Esophagus squamous epithelium (tissue), 5 donors: ENCODE results near the gene ARHGEF1. TPM values are rescaled to one million over a fixed set of nuclear protein-coding genes. Genes with fewer than 3 reads are reported as not detected.
A peak's percentile ranks its signal among the peaks of the same experiment; 100 is the strongest.

Experiments used
- DNase-seq: peaks from one replicate; lab custom pipeline; 2025; lab: John Stamatoyannopoulos, UW
- H3K27ac ChIP-seq, 4 donors: fragments of 200-600 bp; sonication (generic); one replicate each; pipeline ENCODE4 v1.5.1; 2016 to 2019; ENCODE audit warnings: mild to moderate bottlenecking in 1 of 4
- H3K27me3 ChIP-seq, 4 donors: fragments of 200-600 bp; sonication (generic); 1 replicate in 3 of 4; 2 replicates in 1 of 4; pipeline versions ENCODE4 v1.5.1 to v1.6.0; 2017 to 2021; ENCODE audit warnings: antibody characterized with exemption in 1 of 4
- H3K36me3 ChIP-seq, 3 donors: fragments of 200-600 bp; sonication (generic); one replicate each; pipeline ENCODE4 v1.5.1; 2016 to 2019
- H3K4me1 ChIP-seq, 3 donors: fragments of 200-600 bp; sonication (generic); one replicate each; pipeline ENCODE4 v1.5.1; 2017 to 2019
- H3K4me3 ChIP-seq, 4 donors: fragments of 200-600 bp; sonication (generic); 1 replicate in 3 of 4; 2 replicates in 1 of 4; pipeline ENCODE4 v1.5.1; 2016 to 2019; ENCODE audit warnings: mild to moderate bottlenecking in 2 of 4, moderate library complexity in 1 of 4
- H3K9me3 ChIP-seq, 3 donors: fragments of 200-600 bp; sonication (generic); one replicate each; pipeline ENCODE4 v1.5.1; 2016 to 2019
- CTCF ChIP-seq, 6 experiments: fragments of 450-650 bp in 4 of 6; fragments of 200-600 bp in 2 of 6; sonication (generic) in 2 of 6; IDR thresholded peaks; one replicate each; pipeline ENCODE4 v1.5.1; 2016 to 2019; ENCODE audit warnings: antibody characterized with exemption in 6 of 6, mild to moderate bottlenecking in 4 of 6, moderate library complexity in 4 of 6
- POLR2A ChIP-seq, 4 donors: fragments of 450-650 bp; IDR thresholded peaks; one replicate each; pipeline ENCODE4 v1.6.1; 2017; ENCODE audit warnings: antibody characterized with exemption in 4 of 4, mild to moderate bottlenecking in 4 of 4, moderate library complexity in 3 of 4
- WGBS, 2 donors: methylation state at CpG; one replicate each; pipeline ENCODE4 v1.1.5; 2018; 5-methylcytosine and 5-hydroxymethylcytosine counted together
- intact Hi-C: fragments of 100-400 bp; cut with DNase I; formaldehyde crosslinking; loops from one replicate; pipeline ENCODE4 v1.15.0; 2022
- total RNA-seq, 4 donors: library from RNA; depleted of rRNA; stranded (reverse); fragments of >200 nt; gene quantifications; one replicate each; pipeline ENCODE4 v1.1.0, GENCODE V29; 2016
- donor health status: DM: yes; HTN: yes; CAD: no.

Gene ARHGEF1
- total RNA-seq, 4 donors from 2014 or later = 31.0 to 59.5 (median 56.2) TPM

DNA sequence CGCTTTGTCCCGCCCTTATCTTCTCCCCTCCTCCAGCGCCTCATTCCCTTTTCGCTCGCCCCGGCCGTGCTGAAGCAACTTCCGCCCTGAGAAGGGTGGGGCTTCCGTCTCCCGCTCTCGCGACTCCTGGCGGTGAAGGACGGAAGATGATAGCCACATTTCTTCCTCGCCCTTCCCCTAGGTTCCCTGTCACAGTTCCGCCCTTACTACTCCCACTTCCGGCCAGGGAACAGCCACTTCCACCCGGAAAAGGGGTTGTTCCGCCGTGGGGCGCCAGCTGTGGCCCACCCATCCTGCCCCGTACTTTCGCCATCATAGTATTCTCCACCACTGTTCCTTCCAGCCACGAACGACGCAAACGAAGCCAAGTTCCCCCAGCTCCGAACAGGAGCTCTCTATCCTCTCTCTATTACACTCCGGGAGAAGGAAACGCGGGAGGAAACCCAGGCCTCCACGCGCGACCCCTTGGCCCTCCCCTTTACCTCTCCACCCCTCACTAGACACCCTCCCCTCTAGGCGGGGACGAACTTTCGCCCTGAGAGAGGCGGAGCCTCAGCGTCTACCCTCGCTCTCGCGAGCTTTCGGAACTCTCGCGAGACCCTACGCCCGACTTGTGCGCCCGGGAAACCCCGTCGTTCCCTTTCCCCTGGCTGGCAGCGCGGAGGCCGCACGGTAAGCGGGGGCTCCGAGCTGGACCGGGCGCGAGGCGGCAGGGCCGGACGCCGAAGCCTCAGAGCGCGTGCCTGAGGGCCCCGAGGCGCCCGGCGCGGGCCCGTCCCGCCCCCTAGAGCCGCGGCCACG, 23.2 kb upstream of the ARHGEF1 start, which contains the start of gene RPS19:
Gene RPS19 (plus strand): TSS at position 638 of the 801 bp plus-strand sequence. CDS start 520 bp downstream, outside the sequence.
- TF ChIP-seq POLR2A (IDR thresholded peaks at IDR 0.05) = peak in 3 of 4 donors; percentile 42 to 85 (median 84)
- peak; percentile 55 to 90 (median 78) for TF ChIP-seq CTCF (IDR thresholded peaks at IDR 0.05)
- H3K4me3 ChIP-seq = peak within 1 kb of the TSS; percentile 76 to 97 (median 94)
- H3K9me3 ChIP-seq = no peaks in the 10 kb centered on the region
- H3K27ac ChIP-seq = peak within 1 kb of the TSS; percentile 87 to 98 (median 97)
- WGBS, 2 donors = 0 to 1% methylated on average over 34 to 38 of the region's 76 CpGs
- intact Hi-C loops = no loop called here
- peak; percentile 86 for DNase-seq
- H3K4me1 ChIP-seq = peaks cover 17 to 49% (median 38%) of the 10 kb centered on the region in 3 donors
- peaks cover 16 to 40% (median 25%) of the 10 kb centered on the region in 3 donors for H3K36me3 ChIP-seq
- H3K27me3 ChIP-seq = peaks cover 0 to 3% (median 0%) of the 10 kb centered on the region in 4 donors

DNA sequence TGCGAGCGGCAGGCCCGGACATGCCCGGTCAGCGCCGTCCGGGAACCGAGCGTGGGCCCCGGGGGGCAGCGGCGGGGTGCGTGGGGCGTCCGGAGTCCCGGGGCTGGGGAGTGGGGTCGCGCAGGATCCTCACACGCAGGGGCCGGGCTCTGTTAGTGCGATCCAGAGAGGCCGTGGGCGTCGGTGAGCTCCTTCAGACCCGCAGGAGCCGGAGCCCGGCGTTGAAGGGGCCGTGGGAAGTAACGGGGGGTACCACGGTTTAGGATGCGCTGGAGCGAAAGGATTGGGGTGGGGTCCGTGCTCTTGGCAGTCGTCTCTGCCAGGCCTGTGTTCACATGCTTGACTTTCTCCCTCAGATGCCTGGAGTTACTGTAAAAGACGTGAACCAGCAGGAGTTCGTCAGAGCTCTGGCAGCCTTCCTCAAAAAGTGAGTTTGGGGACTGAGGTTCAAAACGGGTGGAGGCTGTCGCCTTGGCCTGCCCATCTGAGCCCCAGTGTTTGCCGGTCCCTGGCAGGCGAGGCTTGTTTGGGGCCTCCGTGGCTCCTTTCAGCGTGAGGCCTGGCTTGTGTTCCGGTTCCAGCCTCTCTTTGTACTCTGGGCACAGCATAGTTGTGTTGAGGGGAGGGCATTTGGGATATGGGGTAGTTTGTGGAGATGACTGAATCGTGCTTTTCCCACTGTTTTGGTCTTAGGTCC, 22.4 kb upstream of the ARHGEF1 start:
- 0% methylated on average over 7 to 14 of the region's 45 CpGs for WGBS, 2 donors
- Histone ChIP-seq H3K27ac (peak overlapping the region; percentile 87 to 98 (median 97)), H3K4me1 (peaks cover 17 to 57% (median 45%) of the 10 kb centered on the region in 3 donors), H3K4me3 (peak overlapping the region; percentile 76 to 97 (median 94)), H3K27me3 (peaks cover 0 to under 1% (median 0%) of the 10 kb centered on the region in 4 donors), H3K36me3 (peaks cover 17 to 48% (median 33%) of the 10 kb centered on the region in 3 donors), H3K9me3 (no peaks in the 10 kb centered on the region)
- TF ChIP-seq POLR2A (IDR thresholded peaks at IDR 0.05) = peak in 1 of 4 donors; percentile 9
- no peak for TF ChIP-seq CTCF (IDR thresholded peaks at IDR 0.05)
- DNase-seq = no peak
- intact Hi-C loops = no loop called here

DNA sequence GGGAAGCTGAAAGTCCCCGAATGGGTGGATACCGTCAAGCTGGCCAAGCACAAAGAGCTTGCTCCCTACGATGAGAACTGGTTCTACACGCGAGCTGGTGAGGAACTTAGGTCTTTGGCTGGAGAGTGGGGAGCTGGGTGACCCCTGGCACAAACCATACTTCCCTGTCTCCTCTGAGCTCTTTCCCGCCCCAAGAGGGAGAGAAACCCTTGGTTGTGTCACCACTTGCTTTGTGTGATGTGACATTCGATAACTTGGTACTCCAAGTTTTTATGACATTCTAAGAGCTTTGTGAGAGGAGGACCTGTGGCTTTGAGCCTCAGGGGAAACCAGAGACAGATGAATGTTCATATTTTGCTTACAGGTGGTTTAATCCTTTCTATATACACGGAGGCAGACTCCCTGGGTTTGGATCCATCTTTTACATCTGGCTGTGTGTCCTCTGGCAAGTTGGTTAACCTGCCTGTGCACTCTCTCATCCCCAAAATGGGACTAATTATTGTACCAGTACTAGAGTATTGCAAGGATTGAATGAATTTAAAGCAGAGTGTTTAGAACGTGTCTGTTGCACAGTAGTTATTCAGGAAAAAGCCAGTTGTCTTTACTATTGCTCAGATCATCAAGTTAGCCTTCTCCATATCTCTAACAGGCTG, 21.7 kb upstream of the ARHGEF1 start:
- DNase-seq = no peak
- TF ChIP-seq POLR2A (IDR thresholded peaks at IDR 0.05) (no peak), CTCF (IDR thresholded peaks at IDR 0.05) (no peak)
- WGBS, 2 donors = 18 to 24% methylated on average over 4 to 9 of the region's 9 CpGs
- peaks cover 17 to 64% (median 46%) of the 10 kb centered on the region in 3 donors for H3K4me1 ChIP-seq
- no peaks in the 10 kb centered on the region for H3K9me3 ChIP-seq
- H3K4me3 ChIP-seq = peak overlapping the region; percentile 76 to 97 (median 94)
- peak overlapping the region in 3 of 4 donors; percentile 87 to 98 (median 97) for H3K27ac ChIP-seq
- no peaks in the 10 kb centered on the region for H3K27me3 ChIP-seq
- peaks cover 17 to 55% (median 33%) of the 10 kb centered on the region in 3 donors for H3K36me3 ChIP-seq
- intact Hi-C loops = no loop called here

GRCh38 chr19:41861846-41862245, 21.1 kb upstream of the ARHGEF1 start:
- 55 to 68% methylated on average over 7 to 8 of the region's 9 CpGs for WGBS, 2 donors
- no peaks in the 10 kb centered on the region for H3K9me3 ChIP-seq
- peak overlapping the region in 2 of 4 donors; percentile 94 to 97 for H3K4me3 ChIP-seq
- intact Hi-C loops = no loop called here
- DNase-seq = no peak
- TF ChIP-seq POLR2A (IDR thresholded peaks at IDR 0.05) (no peak), CTCF (IDR thresholded peaks at IDR 0.05) (no peak)
- no peak overlapping the region for H3K27ac ChIP-seq
- no peaks in the 10 kb centered on the region for H3K27me3 ChIP-seq
- peaks cover 17 to 69% (median 48%) of the 10 kb centered on the region in 3 donors for H3K4me1 ChIP-seq
- peaks cover 17 to 61% (median 35%) of the 10 kb centered on the region in 3 donors for H3K36me3 ChIP-seq
